GM12878 (cell line): ENCODE measurements around the gene ETS1.

ENCODE experiments used
- CHD2 ChIP-seq: IDR thresholded peaks from 2 replicates; pipeline ENCODE4 v1.6.1; 2011; ENCODE audit warnings: low read depth, low read length, improper control_type of control experiment, borderline replicate concordance
- FOXM1 ChIP-seq: IDR thresholded peaks from 2 replicates; pipeline ENCODE4 v1.6.1; 2012; ENCODE audit warnings: low read depth, mild to moderate bottlenecking, inconsistent platforms, low read length, moderate library complexity
- GABPA ChIP-seq: IDR thresholded peaks from 2 replicates; pipeline ENCODE4 v1.6.1; 2014; ENCODE audit warnings: antibody characterized with exemption, low read depth, mild to moderate bottlenecking, inconsistent platforms
- JUND ChIP-seq: IDR thresholded peaks from 2 replicates; pipeline ENCODE4 v1.6.1; 2012; ENCODE audit warnings: low read depth, mild to moderate bottlenecking, low read length, improper control_type of control experiment, moderate library complexity
- KDM1A ChIP-seq: fragments of 200-600 bp; sonication (generic); IDR thresholded peaks from 2 replicates; pipeline ENCODE4 v1.6.1; 2016; ENCODE audit warnings: borderline replicate concordance
- NRF1 ChIP-seq: conservative IDR thresholded peaks from 2 replicates; pipeline ENCODE4 v1.6.1; 2011; ENCODE audit warnings: mild to moderate bottlenecking, low read depth, low read length, improper control_type of control experiment
- POLR2A ChIP-seq: IDR thresholded peaks from 2 replicates; pipeline ENCODE4 v1.6.1; 2011; ENCODE audit warnings: low read depth, mild to moderate bottlenecking, low read length
- POLR2AphosphoS5 ChIP-seq: IDR thresholded peaks from 2 replicates; pipeline ENCODE4 v1.6.1; 2011; ENCODE audit warnings: mild to moderate bottlenecking, low read length, inconsistent platforms
- RAD21 ChIP-seq: IDR thresholded peaks from 2 replicates; pipeline ENCODE4 v1.6.1; 2011; ENCODE audit warnings: mild to moderate bottlenecking, low read depth, low read length, moderate library complexity; ENCODE audit not compliant: insufficient read depth
- RCOR1 ChIP-seq: conservative IDR thresholded peaks from 2 replicates; pipeline ENCODE4 v1.6.1; 2012; ENCODE audit warnings: low read depth, low read length, improper control_type of control experiment
- RFX5 ChIP-seq: IDR thresholded peaks from 2 replicates; pipeline ENCODE4 v1.6.1; 2011; ENCODE audit warnings: low read depth, low read length, improper control_type of control experiment
- ZNF622 ChIP-seq: fragments of 450-650 bp; IDR thresholded peaks from 2 replicates; pipeline ENCODE4 v1.6.1; 2017; ENCODE audit warnings: mild to moderate bottlenecking, inconsistent platforms
- TF ChIP-seq, protein P1 (sequence below): IDR thresholded peaks from 2 replicates; pipeline ENCODE4 v1.6.1; 2012; ENCODE audit warnings: mild to moderate bottlenecking, low read depth, low read length
- TF ChIP-seq, protein P2 (sequence below): IDR thresholded peaks from 2 replicates; pipeline ENCODE4 v1.6.1; 2011; ENCODE audit warnings: low read depth, low read length, improper control_type of control experiment, borderline replicate concordance

DNA sequence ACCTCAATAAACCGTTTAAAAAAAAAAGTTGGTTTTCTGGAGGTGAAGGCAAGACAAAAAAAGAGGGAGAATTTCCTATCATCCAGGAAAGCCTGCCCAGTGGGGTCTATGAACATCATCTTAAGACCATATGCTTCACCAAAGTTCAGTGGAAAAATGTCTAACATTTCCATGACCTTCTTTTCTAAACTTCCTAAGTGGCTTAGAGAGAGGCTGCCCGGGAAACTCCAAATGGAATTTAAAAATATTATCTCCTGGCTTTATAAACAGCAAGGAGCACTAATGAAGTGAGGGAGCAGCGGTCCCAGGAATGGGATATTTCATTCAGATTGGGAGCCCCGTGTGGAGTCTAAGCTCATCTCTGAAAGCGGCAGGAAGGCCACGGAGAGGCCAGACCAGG, 46.9 kb downstream of the ETS1 start:
- TF ChIP-seq KDM1A: no peak
- TF ChIP-seq CHD2: no peak
- TF ChIP-seq RCOR1: no peak
- TF ChIP-seq GABPA: no peak
- TF ChIP-seq POLR2A: no peak
- no peak for TF ChIP-seq RAD21
- TF ChIP-seq RFX5: no peak
- TF ChIP-seq JUND: no peak
- TF ChIP-seq, protein P1, sequence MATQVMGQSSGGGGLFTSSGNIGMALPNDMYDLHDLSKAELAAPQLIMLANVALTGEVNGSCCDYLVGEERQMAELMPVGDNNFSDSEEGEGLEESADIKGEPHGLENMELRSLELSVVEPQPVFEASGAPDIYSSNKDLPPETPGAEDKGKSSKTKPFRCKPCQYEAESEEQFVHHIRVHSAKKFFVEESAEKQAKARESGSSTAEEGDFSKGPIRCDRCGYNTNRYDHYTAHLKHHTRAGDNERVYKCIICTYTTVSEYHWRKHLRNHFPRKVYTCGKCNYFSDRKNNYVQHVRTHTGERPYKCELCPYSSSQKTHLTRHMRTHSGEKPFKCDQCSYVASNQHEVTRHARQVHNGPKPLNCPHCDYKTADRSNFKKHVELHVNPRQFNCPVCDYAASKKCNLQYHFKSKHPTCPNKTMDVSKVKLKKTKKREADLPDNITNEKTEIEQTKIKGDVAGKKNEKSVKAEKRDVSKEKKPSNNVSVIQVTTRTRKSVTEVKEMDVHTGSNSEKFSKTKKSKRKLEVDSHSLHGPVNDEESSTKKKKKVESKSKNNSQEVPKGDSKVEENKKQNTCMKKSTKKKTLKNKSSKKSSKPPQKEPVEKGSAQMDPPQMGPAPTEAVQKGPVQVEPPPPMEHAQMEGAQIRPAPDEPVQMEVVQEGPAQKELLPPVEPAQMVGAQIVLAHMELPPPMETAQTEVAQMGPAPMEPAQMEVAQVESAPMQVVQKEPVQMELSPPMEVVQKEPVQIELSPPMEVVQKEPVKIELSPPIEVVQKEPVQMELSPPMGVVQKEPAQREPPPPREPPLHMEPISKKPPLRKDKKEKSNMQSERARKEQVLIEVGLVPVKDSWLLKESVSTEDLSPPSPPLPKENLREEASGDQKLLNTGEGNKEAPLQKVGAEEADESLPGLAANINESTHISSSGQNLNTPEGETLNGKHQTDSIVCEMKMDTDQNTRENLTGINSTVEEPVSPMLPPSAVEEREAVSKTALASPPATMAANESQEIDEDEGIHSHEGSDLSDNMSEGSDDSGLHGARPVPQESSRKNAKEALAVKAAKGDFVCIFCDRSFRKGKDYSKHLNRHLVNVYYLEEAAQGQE: no peak
- TF ChIP-seq ZNF622: no peak
- TF ChIP-seq, protein P2, sequence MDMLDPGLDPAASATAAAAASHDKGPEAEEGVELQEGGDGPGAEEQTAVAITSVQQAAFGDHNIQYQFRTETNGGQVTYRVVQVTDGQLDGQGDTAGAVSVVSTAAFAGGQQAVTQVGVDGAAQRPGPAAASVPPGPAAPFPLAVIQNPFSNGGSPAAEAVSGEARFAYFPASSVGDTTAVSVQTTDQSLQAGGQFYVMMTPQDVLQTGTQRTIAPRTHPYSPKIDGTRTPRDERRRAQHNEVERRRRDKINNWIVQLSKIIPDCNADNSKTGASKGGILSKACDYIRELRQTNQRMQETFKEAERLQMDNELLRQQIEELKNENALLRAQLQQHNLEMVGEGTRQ: no peak
- no peak for TF ChIP-seq FOXM1
- no peak for TF ChIP-seq NRF1
- no peak for TF ChIP-seq POLR2AphosphoS5
